ENCODE measurements around the gene CDH13. TPM values are rescaled to one million over a fixed set of nuclear protein-coding genes. Genes with fewer than 3 reads are reported as not detected.

The CDH13 gene
- total and polyA plus RNA-seq, 9 of the 15 experiments (the other 6 are each of a cell fraction or from before 2014, with no cell fraction given): 0.03 TPM; not detected in 8

GRCh38 chr16:82744958-82745357 lies 118.2 kb downstream of the CDH13 start:
- Histone ChIP-seq H3K9me1 (ENCODE audit: control insufficient read depth, insufficient read depth, low read length) (no peaks in the 10 kb centered on the region), H3K79me2 (ENCODE audit: control insufficient read depth, insufficient read depth, low read length) (no peaks in the 10 kb centered on the region), H3K4me2 (ENCODE audit: insufficient read depth, low read length) (no peak overlapping the region), H3K4me1 (replicated peaks in 1 of 2; ENCODE audit: control insufficient read depth in 2 of 2, insufficient read depth in 2 of 2, low read length in 2 of 2) (no peaks in the 10 kb centered on the region), H3K9me3 (replicated peaks; ENCODE audit: control insufficient read depth, insufficient read depth, low read depth, low read length) (no peaks in the 10 kb centered on the region), H2AFZ (ENCODE audit: low read depth, low read length) (no peak overlapping the region), H4K20me1 (replicated peaks; ENCODE audit: control insufficient read depth, insufficient read depth, low read length) (no peaks in the 10 kb centered on the region), H3K4me3 (no peak overlapping the region), H3K36me3 (ENCODE audit: control insufficient read depth, insufficient read depth, low read length) (no peaks in the 10 kb centered on the region), H3K27ac (ENCODE audit: extremely low read depth, low read depth, low read length) (no peak overlapping the region), H3K27me3 (ENCODE audit: control insufficient read depth in 2 of 2, insufficient read depth in 2 of 2, low read length in 2 of 2) (no peaks in the 10 kb centered on the region), H3K9ac (ENCODE audit: insufficient read depth in 1 of 2, low read depth in 2 of 2, low read length in 2 of 2) (no peak overlapping the region)
- FAIRE-seq (no peak), ATAC-seq (no peak), DNase-seq (ENCODE audit: extremely low read depth in 1 of 4, low spot score in 3 of 4) (no peak)
- POLR2A ChIA-PET: no interaction called here
- TF ChIP-seq ZNF274 (IDR thresholded peaks at IDR 0.05; ENCODE audit: borderline replicate concordance, low read depth, low read length) (no peak), SLC30A9 (CRISPR knock-in tag; IDR thresholded peaks at IDR 0.05) (no peak), SMAD4 (CRISPR knock-in tag; conservative IDR thresholded peaks at IDR 0.05) (no peak), FOXJ3 (CRISPR knock-in tag; IDR thresholded peaks at IDR 0.05) (no peak), E2F4 (CRISPR knock-in tag; IDR thresholded peaks at IDR 0.05; ENCODE audit: low read depth) (no peak), STAT6 (CRISPR knock-in tag; IDR thresholded peaks at IDR 0.05) (no peak), ZNF12 (CRISPR knock-in tag; IDR thresholded peaks at IDR 0.05) (no peak), NUFIP1 (IDR thresholded peaks at IDR 0.05; ENCODE audit: partially characterized antibody) (no peak), ZNF280A (IDR thresholded peaks at IDR 0.05; ENCODE audit: low read depth, partially characterized antibody) (no peak), ZNF324 (CRISPR knock-in tag; IDR thresholded peaks at IDR 0.05) (no peak), RAD51 (IDR thresholded peaks at IDR 0.05; ENCODE audit: borderline replicate concordance, low read depth) (no peak), NFE2L1 (tag; IDR thresholded peaks at IDR 0.05; ENCODE audit: borderline replicate concordance, low read depth) (no peak), STAG1 (CRISPR knock-in tag; IDR thresholded peaks at IDR 0.05; ENCODE audit: borderline replicate concordance) (no peak)
- intact Hi-C loops (cut with micrococcal nuclease) (no loop called here), in situ Hi-C loops (cut with MboI) (no loop called here)
- CTCF ChIA-PET (ENCODE audit: low intra/inter-chr PET ratio): no interaction called here
- no TSS peak for BruUV-seq (replicated peaks)
- WGBS (ENCODE audit: insufficient coverage, low coverage, missing lambda C conversion rate): 2% methylated on average over 7 of the region's 7 CpGs

Data from K562 (cell line).